ENCODE data around the gene NSUN4. TPM values are rescaled to one million over a fixed set of nuclear protein-coding genes. Genes with fewer than 3 reads are reported as not detected.
"Not testable (repeated sequence)": the region's sequence is repeated elsewhere in the genome, so short reads cannot be mapped to it uniquely, and the experiment has no call there.

NSUN4 gene
- total RNA-seq, 1 donor from 2014 or later, result 27.8 TPM

- H3K4me1 Mint-ChIP-seq (ENCODE audit: unreplicated experiment); H3K36me3 Mint-ChIP-seq (ENCODE audit: low read depth, unreplicated experiment); H3K9me3 Mint-ChIP-seq (ENCODE audit: unreplicated experiment); H3K27me3 Mint-ChIP-seq (ENCODE audit: unreplicated experiment); DNase-seq (ENCODE audit: low spot score); H3K4me3 Mint-ChIP-seq (ENCODE audit: unreplicated experiment): not testable (repeated sequence)
- H3K27ac Mint-ChIP-seq (ENCODE audit: unreplicated experiment), result peak overlapping the region; percentile 22
These were observed 8.6 kb upstream of the NSUN4 start for GRCh38 chr1:46331786-46332540.

DNA sequence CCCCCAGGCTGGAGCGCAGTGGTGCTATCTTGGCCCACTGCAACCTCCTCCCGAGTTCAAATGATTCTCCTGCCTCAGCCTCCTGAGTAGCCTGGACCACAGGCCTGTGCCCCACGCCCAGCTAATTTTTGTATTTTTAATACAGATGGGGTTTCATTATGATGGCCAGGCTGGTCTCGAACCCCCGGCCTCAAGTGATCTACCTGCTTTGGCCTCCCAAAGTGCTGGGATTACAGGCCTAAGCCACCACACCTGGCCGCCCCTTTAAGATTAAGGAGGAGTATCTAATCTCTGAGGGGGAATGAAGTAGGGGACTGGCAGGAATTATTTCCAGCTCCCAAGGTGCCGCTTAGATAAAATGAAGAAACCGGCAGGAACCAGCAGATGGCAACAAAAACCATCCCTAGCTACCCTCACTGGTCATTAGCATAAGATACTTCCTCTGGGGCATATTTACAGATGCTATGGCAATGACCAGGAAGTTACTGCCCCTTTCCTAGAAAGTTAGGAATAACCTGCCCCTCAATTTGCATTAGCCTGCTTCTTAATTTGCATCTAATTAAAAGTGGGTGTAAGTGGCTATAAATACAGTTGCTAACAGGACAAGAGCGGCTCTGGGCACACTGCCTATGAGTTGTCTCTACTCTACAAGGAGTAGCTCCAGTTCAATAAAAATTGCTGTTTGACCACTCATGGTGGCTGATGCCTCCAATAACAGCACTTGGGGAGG lies 7.1 kb upstream of the NSUN4 start:
- peak; percentile 16 for DNase-seq (ENCODE audit: low spot score)
- Mint-ChIP-seq H3K4me3 (ENCODE audit: unreplicated experiment) (no peak overlapping the region), H3K27me3 (ENCODE audit: unreplicated experiment) (peaks cover 1% of the 10 kb centered on the region), H3K36me3 (ENCODE audit: low read depth, unreplicated experiment) (no peaks in the 10 kb centered on the region), H3K9me3 (ENCODE audit: unreplicated experiment) (no peaks in the 10 kb centered on the region), H3K27ac (ENCODE audit: unreplicated experiment) (no peak overlapping the region), H3K4me1 (ENCODE audit: unreplicated experiment) (no peaks in the 10 kb centered on the region)
- TF ChIP-seq, protein P1, sequence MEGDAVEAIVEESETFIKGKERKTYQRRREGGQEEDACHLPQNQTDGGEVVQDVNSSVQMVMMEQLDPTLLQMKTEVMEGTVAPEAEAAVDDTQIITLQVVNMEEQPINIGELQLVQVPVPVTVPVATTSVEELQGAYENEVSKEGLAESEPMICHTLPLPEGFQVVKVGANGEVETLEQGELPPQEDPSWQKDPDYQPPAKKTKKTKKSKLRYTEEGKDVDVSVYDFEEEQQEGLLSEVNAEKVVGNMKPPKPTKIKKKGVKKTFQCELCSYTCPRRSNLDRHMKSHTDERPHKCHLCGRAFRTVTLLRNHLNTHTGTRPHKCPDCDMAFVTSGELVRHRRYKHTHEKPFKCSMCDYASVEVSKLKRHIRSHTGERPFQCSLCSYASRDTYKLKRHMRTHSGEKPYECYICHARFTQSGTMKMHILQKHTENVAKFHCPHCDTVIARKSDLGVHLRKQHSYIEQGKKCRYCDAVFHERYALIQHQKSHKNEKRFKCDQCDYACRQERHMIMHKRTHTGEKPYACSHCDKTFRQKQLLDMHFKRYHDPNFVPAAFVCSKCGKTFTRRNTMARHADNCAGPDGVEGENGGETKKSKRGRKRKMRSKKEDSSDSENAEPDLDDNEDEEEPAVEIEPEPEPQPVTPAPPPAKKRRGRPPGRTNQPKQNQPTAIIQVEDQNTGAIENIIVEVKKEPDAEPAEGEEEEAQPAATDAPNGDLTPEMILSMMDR (IDR thresholded peaks at IDR 0.05; ENCODE audit: unreplicated experiment), result no peak

GRCh38 chr1:46334030-46334384 lies 6.6 kb upstream of the NSUN4 start:
- no peaks in the 10 kb centered on the region for H3K4me1 Mint-ChIP-seq (ENCODE audit: unreplicated experiment)
- TF ChIP-seq, protein P1 (IDR thresholded peaks at IDR 0.05; ENCODE audit: unreplicated experiment), result no peak
- H3K27ac Mint-ChIP-seq (ENCODE audit: unreplicated experiment), result no peak overlapping the region
- no peak for DNase-seq (ENCODE audit: low spot score)
- peaks cover 1% of the 10 kb centered on the region for H3K27me3 Mint-ChIP-seq (ENCODE audit: unreplicated experiment)
- H3K36me3 Mint-ChIP-seq (ENCODE audit: low read depth, unreplicated experiment), result no peaks in the 10 kb centered on the region
- no peaks in the 10 kb centered on the region for H3K9me3 Mint-ChIP-seq (ENCODE audit: unreplicated experiment)
- H3K4me3 Mint-ChIP-seq (ENCODE audit: unreplicated experiment), result no peak overlapping the region

DNA sequence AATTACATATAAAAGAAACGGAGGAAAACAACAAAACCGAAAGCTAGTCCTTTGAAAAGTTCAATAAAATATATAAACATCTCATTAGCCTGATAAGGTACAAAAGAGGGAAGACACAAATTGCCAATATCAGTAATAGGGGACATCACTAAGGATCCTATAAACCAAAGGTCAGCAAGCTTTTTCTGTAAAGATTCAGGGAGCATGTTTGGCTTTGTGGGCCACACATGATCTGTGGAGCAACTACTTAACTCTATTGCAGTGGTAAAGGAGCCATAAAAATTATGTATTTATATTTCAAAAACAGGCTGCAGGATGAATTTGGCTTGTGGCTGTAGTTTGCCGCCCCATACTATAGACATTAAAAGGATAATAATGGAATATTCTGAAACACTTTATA lies 5.5 kb upstream of the NSUN4 start:
- H3K36me3 Mint-ChIP-seq (ENCODE audit: low read depth, unreplicated experiment), result no peaks in the 10 kb centered on the region
- no peak overlapping the region for H3K4me3 Mint-ChIP-seq (ENCODE audit: unreplicated experiment)
- no peak overlapping the region for H3K27ac Mint-ChIP-seq (ENCODE audit: unreplicated experiment)
- peaks cover 4% of the 10 kb centered on the region for H3K4me1 Mint-ChIP-seq (ENCODE audit: unreplicated experiment)
- no peak for DNase-seq (ENCODE audit: low spot score)
- H3K27me3 Mint-ChIP-seq (ENCODE audit: unreplicated experiment), result peaks cover 1% of the 10 kb centered on the region
- H3K9me3 Mint-ChIP-seq (ENCODE audit: unreplicated experiment), result no peaks in the 10 kb centered on the region
- TF ChIP-seq, protein P1 (IDR thresholded peaks at IDR 0.05; ENCODE audit: unreplicated experiment), result no peak

DNA sequence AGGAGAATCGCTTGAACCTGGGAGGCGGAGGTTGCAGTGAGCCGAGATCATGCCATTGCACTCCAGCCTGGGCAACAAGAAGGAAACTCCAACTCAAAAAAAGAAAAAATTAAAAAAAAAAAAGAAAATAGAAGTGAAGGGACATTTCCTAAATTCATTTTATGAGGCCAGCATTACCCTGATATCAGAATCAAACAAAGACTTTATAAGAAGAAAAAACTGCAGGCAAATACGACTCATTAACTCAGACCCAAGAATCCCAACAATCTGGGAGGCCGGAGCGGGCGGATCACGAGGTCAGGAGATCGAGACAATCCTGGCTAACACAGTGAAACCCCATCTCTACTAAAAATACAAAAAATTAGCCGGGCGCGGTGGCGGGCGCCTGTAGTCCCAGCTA lies 3.2 kb upstream of the NSUN4 start:
- not testable (repeated sequence) for DNase-seq (ENCODE audit: low spot score); H3K36me3 Mint-ChIP-seq (ENCODE audit: low read depth, unreplicated experiment); H3K27ac Mint-ChIP-seq (ENCODE audit: unreplicated experiment); H3K9me3 Mint-ChIP-seq (ENCODE audit: unreplicated experiment); H3K4me3 Mint-ChIP-seq (ENCODE audit: unreplicated experiment)
- Mint-ChIP-seq H3K27me3 (ENCODE audit: unreplicated experiment) (peaks cover 16% of the 10 kb centered on the region), H3K4me1 (ENCODE audit: unreplicated experiment) (peaks cover 22% of the 10 kb centered on the region)

Data from endothelial cell (in vitro differentiated cells).